HepG2 (cell line): ENCODE measurements around the gene FNDC8. TPM values are rescaled to one million over a fixed set of nuclear protein-coding genes. Genes with fewer than 3 reads are reported as not detected.

Experiments
- ATAC-seq: fragments of 200-7000 bp; cut with Tn5 transposase; 3 replicates; pipeline ENCODE4 v1.9.1; 2020; ENCODE audit warnings: mild to moderate bottlenecking, moderate library complexity
- BruUV-seq: library from RNA; stranded (reverse); fragments of 400-500 nt; replicated peaks from 2 replicates; lab custom pipeline; 2021; lab: Mats Ljungman, UMichigan
- CTCF ChIA-PET: fragments of 300-600 bp; formaldehyde crosslinking; extraction: SDS; loops from one replicate; lab custom pipeline; 2021; ENCODE audit warnings: low total read pairs, inconsistent platforms, low intra/inter-chr PET ratio; lab: Yijun Ruan, JAX
- POLR2A ChIA-PET: fragments of 350-600 bp; sonication (Branson Sonifier 250); formaldehyde crosslinking; loops from one replicate; lab custom pipeline; 2020; ENCODE audit warnings: antibody characterized with exemption, inconsistent platforms; lab: Yijun Ruan, JAX
- DNase-seq: peaks from one replicate; pipeline ENCODE4 v3.0.0-alpha.2; 2015; ENCODE audit warnings: low spot score
- FAIRE-seq: peaks from 3 replicates; lab custom pipeline; 2011; peaks lifted over from hg19 to GRCh38; lab: Jason Lieb, UNC
- H2AFZ ChIP-seq: one replicate; pipeline ENCODE4 v1.6.1; 2011; ENCODE audit warnings: low read length, inconsistent platforms
- H3K27ac ChIP-seq: fragments of 300-600 bp; 3 replicates; pipeline ENCODE4 v1.8.0; 2011; ENCODE audit warnings: mixed run types, mild to moderate bottlenecking, mixed read lengths, low read length, inconsistent platforms; ENCODE audit not compliant: insufficient read depth; ENCODE audit errors: extremely low read length
- H3K27me3 ChIP-seq, 2 experiments: fragments of 200-600 bp in 1 of 2; 2 replicates in 1 of 2; 3 replicates in 1 of 2; pipeline versions ENCODE4 v1.6.0 to v1.8.0; 2011; ENCODE audit warnings: low read length in 2 of 2, mild to moderate bottlenecking in 2 of 2, moderate library complexity in 2 of 2, inconsistent platforms in 1 of 2; ENCODE audit not compliant: insufficient read depth in 2 of 2, control insufficient read depth in 1 of 2
- H3K36me3 ChIP-seq, 2 experiments: fragments of 200-600 bp in 1 of 2; replicated peaks in 1 of 2; 2 replicates in 1 of 2; 3 replicates in 1 of 2; pipeline versions ENCODE4 v1.5.1 to v1.8.0; 2011; ENCODE audit warnings: low read length in 2 of 2, inconsistent platforms in 1 of 2; ENCODE audit not compliant: insufficient read depth in 2 of 2, control insufficient read depth in 1 of 2
- H3K4me1 ChIP-seq: 2 replicates; pipeline ENCODE4 v1.5.1; 2012; ENCODE audit warnings: low read length, inconsistent platforms; ENCODE audit not compliant: insufficient read depth
- H3K4me2 ChIP-seq: 2 replicates; pipeline ENCODE4 v1.6.0; 2011; ENCODE audit warnings: low read depth, low read length, inconsistent platforms
- H3K4me3 ChIP-seq, 3 experiments: fragments of 200-600 bp in 1 of 3; sonication (generic), shearing (Covaris generic) in 1 of 3; replicated peaks in 1 of 3; 2 replicates each; pipeline ENCODE4 v1.5.1; 2011 to 2016; ENCODE audit warnings: low read length in 3 of 3, inconsistent platforms in 2 of 3, low read depth in 2 of 3, mild to moderate bottlenecking in 2 of 3, control low read depth in 1 of 3, mixed read lengths in 1 of 3; ENCODE audit not compliant: insufficient read depth in 1 of 3
- H3K79me2 ChIP-seq: one replicate; pipeline ENCODE4 v1.6.1; 2011; ENCODE audit warnings: low read length, inconsistent platforms; ENCODE audit not compliant: insufficient read depth
- H3K9ac ChIP-seq: 2 replicates; pipeline ENCODE4 v1.6.0; 2011; ENCODE audit warnings: mild to moderate bottlenecking, low read depth, low read length, inconsistent platforms; ENCODE audit not compliant: insufficient read depth
- H3K9me3 ChIP-seq: 2 replicates; pipeline ENCODE4 v1.5.1; 2012; ENCODE audit warnings: mild to moderate bottlenecking, low read length
- H4K20me1 ChIP-seq: 2 replicates; pipeline ENCODE4 v1.6.0; 2011; ENCODE audit warnings: inconsistent platforms, mild to moderate bottlenecking, low read length, moderate library complexity; ENCODE audit not compliant: insufficient read depth
- GABPA ChIP-seq, 2 experiments: IDR thresholded peaks; 2 replicates each; pipeline ENCODE4 v1.6.1; 2011 to 2016; ENCODE audit warnings: low read depth in 2 of 2, low read length in 1 of 2, missing biosample characterization in 1 of 2, missing genetic modification characterization in 1 of 2
- GRHL1 ChIP-seq: sonication (generic); formaldehyde crosslinking; conservative IDR thresholded peaks from 2 replicates; pipeline ENCODE4 v1.8.0; 2022; ENCODE audit warnings: missing genetic modification reagents
- KLF15 ChIP-seq: sonication (generic); formaldehyde crosslinking; IDR thresholded peaks from 2 replicates; pipeline ENCODE4 v1.8.1; 2023; ENCODE audit warnings: borderline replicate concordance, mild to moderate bottlenecking, inconsistent platforms, missing genetic modification reagents, mixed read lengths
- MAF1 ChIP-seq: sonication (generic); formaldehyde crosslinking; IDR thresholded peaks from 2 replicates; pipeline ENCODE4 v1.5.0; 2020; ENCODE audit warnings: missing genetic modification reagents, borderline replicate concordance
- NCOR1 ChIP-seq: fragments of 200-600 bp; sonication (generic); IDR thresholded peaks from 2 replicates; pipeline ENCODE4 v1.7.0; 2017; ENCODE audit warnings: antibody characterized with exemption, low read length, borderline replicate concordance
- NR2C2 ChIP-seq: sonication (generic); formaldehyde crosslinking; IDR thresholded peaks from 2 replicates; pipeline ENCODE4 v1.4.0; 2020; ENCODE audit warnings: missing genetic modification reagents, mild to moderate bottlenecking, moderate library complexity, borderline replicate concordance
- ZBTB38 ChIP-seq: sonication (generic); formaldehyde crosslinking; IDR thresholded peaks from 2 replicates; pipeline ENCODE4 v1.5.1; 2020; ENCODE audit warnings: mild to moderate bottlenecking, missing genetic modification reagents
- ZEB1 ChIP-seq: IDR thresholded peaks from 2 replicates; pipeline ENCODE4 v1.6.1; 2012; ENCODE audit warnings: mild to moderate bottlenecking, low read depth, inconsistent platforms; ENCODE audit not compliant: insufficient replicate concordance
- ZNF616 ChIP-seq: sonication (generic); formaldehyde crosslinking; IDR thresholded peaks from 2 replicates; pipeline ENCODE4 v1.5.0; 2020; ENCODE audit warnings: low read depth, mild to moderate bottlenecking, missing genetic modification reagents
- ZNF674 ChIP-seq: sonication (generic); formaldehyde crosslinking; IDR thresholded peaks from 2 replicates; pipeline ENCODE4 v1.5.0; 2020; ENCODE audit warnings: low read depth, mild to moderate bottlenecking, missing genetic modification reagents
- WGBS: methylation state at CpG from one replicate; pipeline ENCODE4 v1.1.6; 2017; ENCODE audit warnings: low lambda C conversion rate; 5-methylcytosine and 5-hydroxymethylcytosine counted together
- in situ Hi-C: cut with HindIII; loops from 2 replicates; pipeline ENCODE4 v1.10.0; 2017; ENCODE audit warnings: low pct_unique_long_range_greater_than_20kb; ENCODE audit not compliant: extremely low pct_ligation_motif_present
- intact Hi-C: fragments of 100-400 bp; cut with micrococcal nuclease; formaldehyde crosslinking; loops from one replicate; pipeline ENCODE4 v1.10.0; 2022; ENCODE audit not compliant: unreplicated experiment
- polyA plus RNA-seq, 8 experiments: library from polyadenylated mRNA; depleted of rRNA in 3 of 8; stranded (reverse) in 7 of 8; unstranded in 1 of 8; fragments of >200 nt; fragmentation: Illumina TruSeq in 4 of 8; extraction: Trizol in 4 of 8; gene quantifications; 2 replicates each; pipeline versions ENCODE4 v1.2.1 to v1.2.3, GENCODE V29; 2011 to 2016; ENCODE audit warnings: low read depth in 4 of 8, missing spikeins in 1 of 8, mixed read lengths in 1 of 8; ENCODE audit not compliant: insufficient read depth in 1 of 8
- total RNA-seq, 5 experiments: library from RNA; depleted of rRNA; stranded (reverse); fragments of >200 nt; fragmentation: Illumina TruSeq; extraction: Trizol; gene quantifications; 2 replicates each; pipeline ENCODE4 v1.2.3, GENCODE V29; 2016; ENCODE audit warnings: low read depth in 1 of 5

Gene FNDC8
- total and polyA plus RNA-seq, 2 of the 13 experiments (the other 11 are each of a cell fraction or from before 2014, with no cell fraction given): not detected

- BruUV-seq: no TSS peak
- WGBS: 97% methylated on average over 1 of the region's 1 CpG
- Histone ChIP-seq H3K9me3 (no peaks in the 10 kb centered on the region), H3K36me3 (no peaks in the 10 kb centered on the region), H3K4me3 (no peak overlapping the region), H2AFZ (no peak overlapping the region), H4K20me1 (no peaks in the 10 kb centered on the region), H3K9ac (no peak overlapping the region), H3K4me2 (no peak overlapping the region), H3K4me1 (peaks cover 99% of the 10 kb centered on the region), H3K27ac (no peak overlapping the region), H3K79me2 (peaks cover 88% of the 10 kb centered on the region), H3K27me3 (no peaks in the 10 kb centered on the region)
- ATAC-seq (no peak), DNase-seq (no peak), FAIRE-seq (no peak)
- intact Hi-C loops: no loop called here
- POLR2A ChIA-PET: interaction anchor here (1.8 to 2.5 kb wide), 2 partner anchors 11 to 13 kb away, joined by 6 to 8 read pairs; partner anchors contain the start of gene RFFL
- CTCF ChIA-PET: no interaction called here
- TF ChIP-seq KLF15 (no peak), ZNF674 (no peak), NR2C2 (CRISPR knock-in tag) (no peak), ZNF616 (CRISPR knock-in tag) (no peak), NCOR1 (no peak), ZEB1 (no peak), ZBTB38 (CRISPR knock-in tag) (no peak), MAF1 (CRISPR knock-in tag) (no peak), GRHL1 (CRISPR knock-in tag) (no peak), GABPA (IDR thresholded peaks at IDR 0.05; ENCODE audit: low read depth, low read length) (no peak), GABPA (CRISPR knock-in tag; IDR thresholded peaks at IDR 0.05; ENCODE audit: low read depth) (no peak)
- in situ Hi-C loops: no loop called here
Measured at GRCh38 chr17:35076874-35077273, 44.5 kb upstream of the FNDC8 start.
